GM12874 (cell line): ENCODE data around the gene WDR17.

Experiments used
- TF ChIP-seq, protein P1 (sequence below): IDR thresholded peaks from 2 replicates; pipeline ENCODE4 v1.5.1; 2011; ENCODE audit warnings: low read depth, mild to moderate bottlenecking, control low read depth, low read length, moderate library complexity; ENCODE audit not compliant: insufficient read depth

WDR17 gene

DNA sequence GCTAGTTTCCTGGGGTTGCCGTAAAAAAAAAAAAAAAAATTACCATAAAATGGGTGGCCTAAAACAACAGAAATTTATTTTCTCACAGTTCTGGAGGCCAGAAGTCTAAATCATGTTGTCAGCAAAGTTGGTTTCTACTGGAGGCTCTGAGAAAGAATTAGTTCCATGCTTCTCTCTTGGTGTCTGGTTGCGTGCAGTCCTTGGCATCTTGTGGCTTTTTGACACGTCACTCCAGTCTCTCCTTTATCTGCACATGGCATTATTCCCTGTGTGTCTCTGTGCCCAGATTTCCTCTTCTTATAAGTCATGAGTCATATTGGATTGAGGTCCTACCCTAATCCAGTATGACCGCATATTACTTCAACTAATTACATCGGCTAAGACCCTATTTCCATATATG lies 91.0 kb downstream of the WDR17 start:
- TF ChIP-seq, protein P1, sequence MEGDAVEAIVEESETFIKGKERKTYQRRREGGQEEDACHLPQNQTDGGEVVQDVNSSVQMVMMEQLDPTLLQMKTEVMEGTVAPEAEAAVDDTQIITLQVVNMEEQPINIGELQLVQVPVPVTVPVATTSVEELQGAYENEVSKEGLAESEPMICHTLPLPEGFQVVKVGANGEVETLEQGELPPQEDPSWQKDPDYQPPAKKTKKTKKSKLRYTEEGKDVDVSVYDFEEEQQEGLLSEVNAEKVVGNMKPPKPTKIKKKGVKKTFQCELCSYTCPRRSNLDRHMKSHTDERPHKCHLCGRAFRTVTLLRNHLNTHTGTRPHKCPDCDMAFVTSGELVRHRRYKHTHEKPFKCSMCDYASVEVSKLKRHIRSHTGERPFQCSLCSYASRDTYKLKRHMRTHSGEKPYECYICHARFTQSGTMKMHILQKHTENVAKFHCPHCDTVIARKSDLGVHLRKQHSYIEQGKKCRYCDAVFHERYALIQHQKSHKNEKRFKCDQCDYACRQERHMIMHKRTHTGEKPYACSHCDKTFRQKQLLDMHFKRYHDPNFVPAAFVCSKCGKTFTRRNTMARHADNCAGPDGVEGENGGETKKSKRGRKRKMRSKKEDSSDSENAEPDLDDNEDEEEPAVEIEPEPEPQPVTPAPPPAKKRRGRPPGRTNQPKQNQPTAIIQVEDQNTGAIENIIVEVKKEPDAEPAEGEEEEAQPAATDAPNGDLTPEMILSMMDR = no peak

DNA sequence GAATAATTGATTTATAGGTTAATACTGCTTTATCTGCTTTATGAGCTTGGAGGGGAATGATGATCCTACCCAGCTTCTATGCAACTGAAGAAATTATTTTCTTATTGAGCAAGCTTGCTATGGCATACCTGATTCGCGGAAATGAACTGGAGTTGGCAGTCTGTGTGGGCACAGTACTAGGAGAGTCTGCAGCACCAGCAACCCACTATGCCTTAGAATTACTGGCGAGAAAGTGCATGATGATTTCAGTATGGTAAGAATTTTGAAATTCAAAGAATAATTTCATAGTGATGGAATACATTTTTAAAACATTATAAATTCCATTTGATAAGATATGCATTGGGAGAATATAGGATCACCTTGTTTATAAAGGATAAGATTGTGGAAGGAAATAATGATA lies 97.4 kb downstream of the WDR17 start:
- TF ChIP-seq, protein P1 = no peak

DNA sequence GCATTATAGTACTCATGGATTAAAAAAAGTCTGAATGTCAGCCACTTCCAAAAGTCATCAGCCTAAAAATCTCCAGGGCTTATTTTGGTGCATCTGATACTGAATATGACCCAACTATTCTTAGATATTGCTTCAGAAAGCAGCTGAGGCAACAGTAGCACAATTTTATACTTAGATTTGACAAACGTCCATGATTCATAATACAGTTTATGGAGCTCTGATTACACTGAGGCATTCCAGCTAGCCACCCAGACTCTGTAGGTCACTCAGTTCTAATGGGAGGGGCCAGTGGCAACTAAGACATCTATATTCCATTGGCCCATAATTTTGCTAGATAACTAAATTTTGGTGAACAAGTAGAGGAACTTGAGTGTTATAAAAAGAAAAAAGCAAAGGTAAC lies 119.4 kb downstream of the WDR17 start:
- TF ChIP-seq, protein P1 = no peak

DNA sequence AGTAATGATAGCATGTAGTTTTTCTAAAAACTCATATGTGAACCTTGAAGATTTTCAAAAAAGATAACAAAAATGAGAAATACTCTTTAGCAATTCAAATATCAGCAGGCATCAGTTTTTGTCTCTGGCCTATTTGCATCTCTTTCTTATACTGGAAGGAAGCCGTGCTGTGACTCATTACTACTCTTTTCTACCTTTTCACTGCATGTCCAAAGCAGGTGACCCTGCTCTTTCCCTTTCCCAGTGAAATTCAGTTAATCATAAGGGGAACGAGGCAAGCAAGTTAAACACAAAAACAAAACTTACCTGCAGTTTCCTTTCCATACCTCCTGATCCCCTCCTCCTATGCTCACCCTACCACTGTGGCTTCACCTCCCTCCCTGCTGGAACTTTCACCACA lies 120.4 kb downstream of the WDR17 start:
- TF ChIP-seq, protein P1 = no peak

DNA sequence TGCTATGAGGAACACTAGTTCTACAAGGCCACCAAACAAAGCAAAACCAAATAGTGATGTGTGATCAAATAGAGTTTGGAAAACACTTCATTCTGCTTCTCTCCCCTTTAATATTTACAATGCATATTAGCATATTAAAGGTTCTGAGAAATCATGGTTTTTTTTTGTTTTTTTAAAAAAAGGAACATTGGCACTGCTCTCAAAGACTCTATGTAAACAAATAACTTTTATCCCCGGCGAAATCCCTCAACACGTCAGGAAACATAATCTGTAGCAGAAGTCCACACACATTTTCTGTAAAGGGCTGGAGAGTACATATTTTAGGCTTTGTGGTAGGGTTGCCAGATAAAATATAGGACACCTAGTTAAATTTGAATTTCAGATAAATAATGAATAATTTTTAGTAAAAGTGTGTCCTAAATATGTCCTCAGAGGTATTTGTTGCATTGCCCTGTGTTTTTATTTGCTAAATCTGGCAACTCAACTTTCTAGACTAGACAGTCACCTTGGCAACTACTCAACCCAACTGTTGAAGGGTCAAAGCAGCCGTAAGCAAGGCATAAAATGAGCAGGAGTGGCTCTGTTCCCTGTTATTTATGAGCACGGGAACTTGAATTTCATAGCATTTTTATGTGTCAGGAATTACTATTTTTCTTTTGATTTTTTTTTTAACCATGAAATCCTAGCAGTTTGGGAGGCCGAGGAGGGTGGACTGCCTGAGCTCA lies 121.2 kb downstream of the WDR17 start:
- TF ChIP-seq, protein P1 = no peak

DNA sequence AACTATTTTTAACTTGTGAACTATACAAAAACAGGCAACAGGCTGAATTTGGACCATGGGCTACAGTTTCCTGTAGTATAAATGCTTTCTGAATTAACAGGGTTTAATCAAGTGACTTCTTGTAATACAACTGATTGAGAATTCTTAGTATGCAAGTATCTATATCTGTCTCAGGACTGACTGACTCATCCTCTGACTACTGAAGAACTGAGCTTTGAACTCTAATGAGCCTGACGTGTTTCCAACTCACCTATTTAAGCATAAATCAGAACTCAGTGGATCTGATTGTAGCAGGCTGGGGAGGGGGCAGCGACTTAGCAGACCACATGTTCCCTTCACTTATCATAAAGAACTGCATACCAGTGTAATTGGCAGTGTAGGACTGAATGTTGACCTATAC lies 122.0 kb downstream of the WDR17 start:
- TF ChIP-seq, protein P1 = no peak

DNA sequence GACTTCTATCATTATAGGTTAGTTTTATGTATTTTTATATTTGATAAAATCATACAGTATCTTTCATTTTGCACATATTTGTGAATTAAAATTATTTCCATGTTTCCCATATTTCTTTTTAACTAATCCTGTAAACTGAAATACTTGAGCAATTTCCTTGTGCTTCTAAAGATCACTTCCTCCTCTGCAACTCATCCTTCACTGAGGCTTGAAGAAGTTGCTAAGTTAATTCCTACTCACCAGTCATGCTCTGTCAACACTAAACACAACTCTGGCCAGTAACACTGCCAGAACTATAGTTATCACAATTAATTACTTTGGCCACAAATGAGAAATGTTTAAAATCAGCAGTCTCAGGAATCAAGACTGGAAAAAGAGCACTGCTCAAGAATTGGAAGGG lies 123.0 kb downstream of the WDR17 start:
- TF ChIP-seq, protein P1 = no peak
